HG03521 (cell line): ENCODE data around the gene FMN1.

Experiments
- ATAC-seq: cut with Tn5 transposase; IDR thresholded peaks from one replicate; pipeline ENCODE4 v1.9.1; 2021; ENCODE audit warnings: mild to moderate bottlenecking, moderate library complexity; ENCODE audit not compliant: unreplicated experiment

The FMN1 gene

GRCh38 chr15:33201491-33202231 is 7.1 kb upstream of the FMN1 start:
- peak; percentile 72 for ATAC-seq

DNA sequence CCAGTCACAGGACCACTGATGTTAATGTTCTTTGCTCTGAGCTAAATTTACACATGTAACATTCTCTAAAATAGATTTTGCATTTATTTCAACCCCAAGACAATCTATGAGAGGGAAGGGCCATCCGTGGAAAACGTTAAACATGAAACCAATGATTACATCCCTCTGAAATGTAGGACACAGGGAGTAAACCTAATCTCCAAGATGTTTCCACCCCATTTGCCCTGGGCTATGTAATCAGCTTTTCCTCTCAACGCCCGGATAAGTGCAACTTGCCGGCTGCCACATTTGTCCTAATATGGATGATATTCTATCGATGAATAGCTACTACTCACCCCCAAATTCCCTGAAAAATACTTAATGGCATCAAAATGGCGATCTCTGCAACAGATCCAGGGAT is 6.4 kb upstream of the FMN1 start:
- ATAC-seq: no peak

GRCh38 chr15:33200444-33200843 is 5.9 kb upstream of the FMN1 start:
- ATAC-seq: no peak

DNA sequence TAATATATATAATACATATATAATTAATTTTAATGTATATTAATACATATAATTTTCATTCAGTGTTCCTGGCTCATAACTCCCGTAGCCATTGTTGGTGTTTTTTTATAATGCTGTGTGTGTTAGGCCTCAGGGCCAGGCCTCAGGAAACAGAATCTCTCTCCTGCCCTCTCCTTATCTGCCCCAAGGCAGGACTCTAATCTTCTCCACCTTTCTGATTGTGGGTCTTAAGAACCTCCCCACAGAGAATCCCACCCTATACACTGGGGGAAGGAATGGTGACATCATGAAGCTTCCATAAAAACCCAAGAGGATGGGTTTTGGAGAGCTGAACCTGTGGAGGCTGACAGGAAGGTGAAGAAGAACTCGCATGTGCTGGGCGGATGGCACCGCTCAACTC is 4.0 kb upstream of the FMN1 start:
- ATAC-seq: no peak

DNA sequence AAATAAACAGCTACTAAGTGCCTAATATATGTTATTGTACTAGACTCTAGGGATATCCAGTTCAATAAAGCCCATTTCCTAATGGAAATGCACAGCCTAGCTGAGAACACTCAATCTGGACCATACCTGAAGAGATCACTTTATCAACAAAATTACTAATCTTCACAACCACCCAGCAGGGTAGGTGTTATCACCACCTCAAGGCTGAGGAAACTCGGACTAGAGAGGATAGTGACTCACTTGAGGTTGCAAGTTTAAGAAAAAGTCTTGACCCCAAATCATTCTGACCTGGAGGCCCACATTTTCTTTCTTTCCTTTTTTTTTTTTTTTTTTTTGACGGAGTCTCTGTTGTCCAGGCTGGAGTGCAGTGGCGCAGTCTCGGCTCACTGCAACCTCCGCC is 3.1 kb upstream of the FMN1 start:
- ATAC-seq: no peak

GRCh38 chr15:33194237-33194636 is 277 bp downstream of the FMN1 start:
- no peak for ATAC-seq

- no peak for ATAC-seq
Observed at GRCh38 chr15:33191591-33191990, 2.9 kb downstream of the FMN1 start.

DNA sequence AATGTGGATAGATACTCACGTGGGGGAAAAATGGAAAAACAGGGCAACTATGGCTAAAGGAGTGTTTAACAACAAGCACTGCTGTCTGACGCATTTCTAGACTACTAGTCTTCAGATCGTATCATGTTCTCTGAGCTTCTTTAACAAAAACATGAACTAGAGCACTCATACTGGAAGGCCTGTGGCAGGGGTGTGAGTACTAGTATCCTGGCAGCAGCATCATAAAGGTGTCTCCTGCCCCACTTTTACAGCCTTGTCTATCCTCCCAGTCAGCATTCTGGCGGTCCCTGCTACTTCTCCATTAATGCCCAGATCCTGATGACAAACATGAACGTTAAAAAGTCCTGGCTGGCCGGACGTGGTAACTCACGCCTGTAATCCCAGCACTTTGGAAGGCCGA is 4.0 kb downstream of the FMN1 start:
- no peak for ATAC-seq

DNA sequence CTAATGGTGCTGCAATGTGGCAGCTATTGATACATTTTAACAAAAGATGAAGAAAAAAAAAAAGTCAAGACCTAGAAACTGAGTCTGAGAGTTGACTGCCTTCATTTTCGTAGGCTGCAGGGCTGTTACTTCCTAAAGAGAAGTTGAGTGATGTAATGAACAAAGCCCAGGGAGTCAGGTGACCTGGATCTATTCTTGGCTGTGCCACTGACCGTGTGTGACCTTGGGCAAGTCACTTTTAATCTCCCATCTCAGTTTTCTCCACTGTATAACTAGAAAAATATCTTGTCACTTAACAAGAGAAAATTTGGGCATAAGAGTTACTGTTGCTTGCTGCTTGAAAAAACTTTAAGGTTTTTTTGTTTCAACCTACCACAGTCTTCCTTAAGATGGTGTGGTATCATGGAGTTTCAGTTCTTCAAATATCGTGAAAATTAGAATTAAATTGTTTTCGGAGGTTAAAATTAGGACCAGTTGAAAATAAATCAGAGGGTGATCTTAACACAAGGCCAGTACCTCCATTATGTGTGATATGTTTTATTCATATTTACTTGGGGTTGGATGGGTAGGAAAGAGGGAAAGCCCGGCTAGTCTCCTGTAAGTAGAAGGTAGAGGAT is 5.8 kb downstream of the FMN1 start:
- no peak for ATAC-seq

GRCh38 chr15:33188159-33188558 is 6.4 kb downstream of the FMN1 start:
- ATAC-seq: no peak

GRCh38 chr15:33183334-33183733 is 11.2 kb downstream of the FMN1 start:
- ATAC-seq: no peak

DNA sequence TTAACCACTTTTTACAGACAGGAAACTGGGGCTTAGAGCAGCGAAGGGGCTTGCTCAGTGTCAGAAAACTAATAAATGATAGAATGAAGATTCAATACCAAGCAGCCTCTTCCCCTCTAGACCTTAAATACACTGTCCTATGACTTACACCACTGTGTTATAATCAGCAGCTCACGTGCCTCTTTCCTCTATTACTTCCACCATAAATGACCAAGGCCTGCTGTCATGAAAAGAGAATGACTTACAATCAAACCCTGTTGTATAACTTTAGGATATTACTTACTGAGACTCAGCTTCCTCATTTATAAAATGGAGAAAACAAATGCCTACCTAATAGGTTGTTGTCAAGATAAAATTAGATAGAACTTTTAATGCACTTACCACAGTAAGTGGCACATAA is 11.6 kb downstream of the FMN1 start:
- ATAC-seq: no peak

- no peak for ATAC-seq
Observed at GRCh38 chr15:33182278-33182905, 12.1 kb downstream of the FMN1 start.

- ATAC-seq: no peak
Observed at GRCh38 chr15:33179874-33180273, 14.6 kb downstream of the FMN1 start.

- ATAC-seq: no peak
Observed at GRCh38 chr15:33171202-33171601, 23.3 kb downstream of the FMN1 start.

- ATAC-seq: no peak
Observed at GRCh38 chr15:33169625-33170024, 24.9 kb downstream of the FMN1 start.

- ATAC-seq: no peak
Observed at GRCh38 chr15:33168444-33168843, 26.1 kb downstream of the FMN1 start.

GRCh38 chr15:33163816-33164215 is 30.7 kb downstream of the FMN1 start:
- no peak for ATAC-seq

DNA sequence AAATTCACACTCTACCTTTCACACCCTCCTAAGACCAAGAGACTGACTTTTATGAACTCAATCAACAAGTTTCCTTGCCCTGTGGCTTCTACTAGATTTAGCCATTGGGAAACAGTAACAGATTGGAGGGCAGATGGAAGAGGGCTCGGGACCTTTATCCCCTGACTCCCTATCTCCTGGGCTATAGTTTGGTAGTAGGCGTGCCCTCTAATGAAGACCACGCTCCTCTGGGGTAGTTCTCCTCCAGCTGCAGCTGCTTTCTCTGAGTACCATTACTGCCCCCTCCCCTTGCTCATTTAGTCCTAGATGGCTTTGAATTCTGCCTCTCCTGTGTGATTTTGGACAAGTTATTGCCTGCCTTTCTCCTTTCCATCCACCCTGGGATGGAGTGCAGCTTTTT is 33.3 kb downstream of the FMN1 start:
- no peak for ATAC-seq

DNA sequence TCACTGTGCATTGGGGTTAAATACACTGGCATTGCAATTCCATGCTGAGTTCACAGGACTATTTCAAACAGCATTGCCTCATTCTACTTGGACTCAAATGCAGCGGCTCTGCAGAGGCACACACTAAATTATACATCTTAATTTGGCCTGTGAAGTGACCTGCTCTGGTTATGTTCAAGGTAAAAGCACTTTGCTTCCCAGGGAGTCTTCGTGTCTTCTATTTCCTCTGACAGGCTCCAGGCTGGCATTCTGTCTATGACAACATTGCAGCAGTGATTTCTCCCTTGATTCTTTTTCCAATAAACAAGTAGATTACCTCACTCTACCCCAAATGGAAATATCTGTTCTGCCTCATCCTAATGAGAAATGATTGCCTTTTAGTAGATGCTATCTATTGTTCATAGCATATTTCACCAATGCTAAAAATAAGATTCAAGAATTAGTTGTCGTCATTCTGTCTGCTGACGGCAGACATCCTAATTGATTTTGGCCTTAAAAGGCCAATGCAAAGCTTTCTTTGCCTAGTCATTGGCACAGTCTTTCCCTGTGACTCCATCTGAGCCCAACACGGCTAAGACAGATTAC is 33.8 kb downstream of the FMN1 start:
- no peak for ATAC-seq

- ATAC-seq: no peak
Observed at GRCh38 chr15:33159726-33160453, 34.6 kb downstream of the FMN1 start.
